ENCODE results near the gene PRRT1B. TPM values are rescaled to one million over a fixed set of nuclear protein-coding genes. Genes with fewer than 3 reads are reported as not detected.
A peak's percentile ranks its signal among the peaks of the same experiment; 100 is the strongest.
"Not testable (repeated sequence)": the region's sequence is repeated elsewhere in the genome, so short reads cannot be mapped to it uniquely, and the experiment has no call there.

Gene PRRT1B
- total and polyA plus RNA-seq, 9 of the 15 experiments (the other 6 are each of a cell fraction or from before 2014, with no cell fraction given): not detected

DNA sequence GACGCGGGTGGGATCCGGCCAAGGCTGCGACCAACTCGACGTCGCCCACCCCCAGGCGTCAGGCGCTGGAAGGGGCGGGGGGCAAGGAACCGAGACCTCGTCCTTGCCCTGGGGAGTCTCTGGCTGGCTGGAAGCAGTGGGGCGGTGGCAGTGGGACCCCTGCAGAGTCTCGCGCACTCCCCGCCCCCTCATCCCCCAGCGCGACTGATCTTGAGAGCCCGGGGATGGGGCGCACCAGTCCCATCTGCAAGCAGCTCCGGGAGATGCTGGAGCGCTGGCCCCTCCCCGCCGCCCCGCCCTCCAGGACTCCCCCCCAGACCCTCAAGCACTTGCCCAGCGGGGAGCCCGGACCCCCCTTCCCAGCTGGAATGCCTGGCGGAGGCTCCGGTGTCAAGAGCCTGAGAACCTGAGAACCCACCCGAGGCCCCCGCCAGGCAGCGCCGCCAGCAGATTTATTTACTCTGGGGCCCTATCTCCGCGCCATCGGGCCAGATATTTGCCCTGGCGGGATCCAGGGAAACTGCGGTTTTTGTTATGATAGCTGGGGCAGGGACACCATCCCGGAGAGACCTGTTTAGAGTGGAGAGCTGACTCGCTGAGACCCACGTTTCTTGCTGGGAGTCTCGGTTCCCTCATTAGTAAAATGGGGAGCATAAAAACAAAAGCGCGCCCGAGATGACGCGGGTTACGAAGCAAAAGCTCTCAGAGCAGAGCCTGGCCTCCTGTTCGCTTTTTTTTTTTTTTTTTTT, 1.2 kb downstream of the PRRT1B start:
- ChIA-PET CTCF (ENCODE audit: low intra/inter-chr PET ratio) (no interaction called here), POLR2A (interaction anchor here (0.6 kb wide), 1 partner anchor 128 kb away, joined by 3 read pairs; no protein-coding TSS in a partner anchor)
- no peak overlapping the region for H3K9ac ChIP-seq (ENCODE audit: insufficient read depth in 1 of 2, low read depth in 2 of 2, low read length in 2 of 2)
- no peaks in the 10 kb centered on the region for H3K79me2 ChIP-seq (ENCODE audit: control insufficient read depth, insufficient read depth, low read length)
- no peak for ATAC-seq
- in situ Hi-C loops (cut with MboI) (no loop called here), intact Hi-C loops (cut with micrococcal nuclease) (no loop called here)
- no peak for TF ChIP-seq NR2F6 (CRISPR knock-in tag; IDR thresholded peaks at IDR 0.05)
- H3K27me3 ChIP-seq (ENCODE audit: control insufficient read depth in 2 of 2, insufficient read depth in 2 of 2, low read length in 2 of 2): peaks cover 14 to 33% of the 10 kb centered on the region in 2 experiments; a peak in 4 of 5 replicates
- H2AFZ ChIP-seq (ENCODE audit: low read depth, low read length): no peak overlapping the region
- H3K9me3 ChIP-seq (replicated peaks; ENCODE audit: control insufficient read depth, insufficient read depth, low read depth, low read length): peaks cover 7% of the 10 kb centered on the region
- H3K27ac ChIP-seq (ENCODE audit: extremely low read depth, low read depth, low read length): no peak overlapping the region
- DNase-seq (ENCODE audit: extremely low read depth in 1 of 4, low spot score in 3 of 4): peak in 1 of 4 experiments; percentile 35
- no TSS peak for BruUV-seq (replicated peaks)
- no peaks in the 10 kb centered on the region for H3K36me3 ChIP-seq (ENCODE audit: control insufficient read depth, insufficient read depth, low read length)
- peaks cover 0 to 14% of the 10 kb centered on the region in 2 experiments; a peak in 1 of 5 replicates for H3K4me1 ChIP-seq (replicated peaks in 1 of 2; ENCODE audit: control insufficient read depth in 2 of 2, insufficient read depth in 2 of 2, low read length in 2 of 2)
- no peak overlapping the region for H3K4me3 ChIP-seq
- 13% methylated on average over 26 of the region's 49 CpGs for WGBS (ENCODE audit: insufficient coverage, low coverage, missing lambda C conversion rate)
- H3K9me1 ChIP-seq (ENCODE audit: control insufficient read depth, insufficient read depth, low read length): no peaks in the 10 kb centered on the region
- no peak for FAIRE-seq
- no peaks in the 10 kb centered on the region for H4K20me1 ChIP-seq (replicated peaks; ENCODE audit: control insufficient read depth, insufficient read depth, low read length)
- H3K4me2 ChIP-seq (ENCODE audit: insufficient read depth, low read length): no peak overlapping the region

DNA sequence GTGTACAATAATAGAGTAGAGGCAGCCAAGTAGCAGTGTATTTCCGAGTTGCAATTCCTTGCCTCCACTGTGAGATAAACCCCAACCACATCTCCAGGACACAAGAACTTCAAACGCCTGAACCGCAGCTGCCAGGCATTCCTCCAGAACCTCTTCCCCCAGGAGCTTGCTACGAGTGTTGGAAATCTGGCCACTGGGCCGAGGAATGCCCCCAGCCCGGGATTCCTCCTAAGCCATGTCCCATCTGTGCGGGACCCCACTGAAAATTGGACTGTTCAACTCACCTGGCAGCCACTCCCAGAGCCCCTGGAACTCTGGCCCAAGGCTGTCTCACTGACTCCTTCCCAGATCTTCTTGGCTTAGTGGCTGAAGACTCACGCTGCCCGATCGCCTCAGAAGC, 3.9 kb downstream of the PRRT1B start:
- H3K4me2 ChIP-seq (ENCODE audit: insufficient read depth, low read length); H3K4me3 ChIP-seq; H3K36me3 ChIP-seq (ENCODE audit: control insufficient read depth, insufficient read depth, low read length); BruUV-seq (replicated peaks); DNase-seq (ENCODE audit: extremely low read depth in 1 of 4, low spot score in 3 of 4); H3K9me1 ChIP-seq (ENCODE audit: control insufficient read depth, insufficient read depth, low read length); H4K20me1 ChIP-seq (replicated peaks; ENCODE audit: control insufficient read depth, insufficient read depth, low read length); H3K9me3 ChIP-seq (replicated peaks; ENCODE audit: control insufficient read depth, insufficient read depth, low read depth, low read length); H2AFZ ChIP-seq (ENCODE audit: low read depth, low read length); in situ Hi-C loops (cut with MboI); FAIRE-seq; ATAC-seq; H3K9ac ChIP-seq (ENCODE audit: insufficient read depth in 1 of 2, low read depth in 2 of 2, low read length in 2 of 2); H3K79me2 ChIP-seq (ENCODE audit: control insufficient read depth, insufficient read depth, low read length); H3K27ac ChIP-seq (ENCODE audit: extremely low read depth, low read depth, low read length); CTCF ChIA-PET (ENCODE audit: low intra/inter-chr PET ratio); intact Hi-C loops (cut with micrococcal nuclease): not testable (repeated sequence)
- POLR2A ChIA-PET: interaction anchor here (0.7 kb wide), 1 partner anchor 24 kb away, joined by 3 read pairs; no protein-coding TSS in a partner anchor
- H3K27me3 ChIP-seq (ENCODE audit: control insufficient read depth in 2 of 2, insufficient read depth in 2 of 2, low read length in 2 of 2): peaks cover 18 to 38% of the 10 kb centered on the region in 2 experiments; a peak in 4 of 5 replicates
- peaks cover 0 to 14% of the 10 kb centered on the region in 2 experiments; a peak in 1 of 5 replicates for H3K4me1 ChIP-seq (replicated peaks in 1 of 2; ENCODE audit: control insufficient read depth in 2 of 2, insufficient read depth in 2 of 2, low read length in 2 of 2)
- 1% methylated on average over 10 of the region's 10 CpGs for WGBS (ENCODE audit: insufficient coverage, low coverage, missing lambda C conversion rate)

DNA sequence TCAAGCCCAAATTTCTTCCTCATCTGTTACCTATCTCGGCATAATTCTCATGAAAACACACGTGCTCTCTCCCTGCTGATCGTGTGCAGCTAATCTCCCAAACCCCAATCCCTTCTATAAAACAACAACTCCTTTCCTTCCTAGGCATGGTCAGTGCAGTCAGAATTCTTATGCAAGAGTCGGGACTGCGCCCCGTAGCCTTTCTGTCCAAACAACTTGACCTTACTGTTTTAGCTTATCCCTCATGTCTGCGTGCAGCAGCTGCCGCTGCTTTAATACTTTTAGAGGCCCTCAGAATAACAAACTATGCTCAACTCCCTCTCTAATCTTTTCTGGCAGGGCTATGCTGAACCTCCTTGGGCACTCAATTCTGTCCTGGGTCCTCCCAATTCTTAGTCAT, 5.1 kb downstream of the PRRT1B start:
- FAIRE-seq; H2AFZ ChIP-seq (ENCODE audit: low read depth, low read length): not testable (repeated sequence)
- peaks cover 18 to 34% of the 10 kb centered on the region in 2 experiments; a peak in 4 of 5 replicates for H3K27me3 ChIP-seq (ENCODE audit: control insufficient read depth in 2 of 2, insufficient read depth in 2 of 2, low read length in 2 of 2)

More for the DNA sequence above, 5.1 kb downstream of the PRRT1B start:
- H3K4me1 ChIP-seq (replicated peaks in 1 of 2; ENCODE audit: control insufficient read depth in 2 of 2, insufficient read depth in 2 of 2, low read length in 2 of 2): peaks cover 0 to 13% of the 10 kb centered on the region in 2 experiments; a peak in 2 of 5 replicates
- BruUV-seq (replicated peaks); DNase-seq (ENCODE audit: extremely low read depth in 1 of 4, low spot score in 3 of 4); ATAC-seq; H3K4me3 ChIP-seq; H3K9ac ChIP-seq (ENCODE audit: insufficient read depth in 1 of 2, low read depth in 2 of 2, low read length in 2 of 2); H3K9me3 ChIP-seq (replicated peaks; ENCODE audit: control insufficient read depth, insufficient read depth, low read depth, low read length); CTCF ChIA-PET (ENCODE audit: low intra/inter-chr PET ratio); in situ Hi-C loops (cut with MboI); H3K27ac ChIP-seq (ENCODE audit: extremely low read depth, low read depth, low read length); H4K20me1 ChIP-seq (replicated peaks; ENCODE audit: control insufficient read depth, insufficient read depth, low read length); H3K36me3 ChIP-seq (ENCODE audit: control insufficient read depth, insufficient read depth, low read length); H3K9me1 ChIP-seq (ENCODE audit: control insufficient read depth, insufficient read depth, low read length); intact Hi-C loops (cut with micrococcal nuclease); H3K4me2 ChIP-seq (ENCODE audit: insufficient read depth, low read length); H3K79me2 ChIP-seq (ENCODE audit: control insufficient read depth, insufficient read depth, low read length): not testable (repeated sequence)
- 12% methylated on average over 8 of the region's 8 CpGs for WGBS (ENCODE audit: insufficient coverage, low coverage, missing lambda C conversion rate)
- POLR2A ChIA-PET: interaction anchor here (0.6 kb wide), 1 partner anchor 187 kb away, joined by 3 read pairs; no protein-coding TSS in a partner anchor
